H9 (cell line): ENCODE results near the gene SLC1A6. TPM values are rescaled to one million over a fixed set of nuclear protein-coding genes. Genes with fewer than 3 reads are reported as not detected.

Experiments used
- DNase-seq: peaks from one replicate; pipeline ENCODE4 v3.0.0-alpha.2; 2017
- H2AFZ ChIP-seq: one replicate; pipeline ENCODE4 v1.6.1; 2013; ENCODE audit warnings: mild to moderate bottlenecking, low read length, control low read depth, moderate library complexity
- H2AK5ac ChIP-seq: 2 replicates; pipeline ENCODE4 v1.6.1; 2013; ENCODE audit warnings: low read length, control low read depth, mixed read lengths; ENCODE audit not compliant: insufficient read length
- H2BK120ac ChIP-seq: one replicate; pipeline ENCODE4 v1.6.1; 2013; ENCODE audit warnings: low read depth, mild to moderate bottlenecking, low read length, control low read depth, inconsistent platforms; ENCODE audit not compliant: poor library complexity, severe bottlenecking
- H2BK12ac ChIP-seq: 2 replicates; pipeline ENCODE4 v1.6.1; 2013; ENCODE audit warnings: low read length, control low read depth, mixed read lengths, low read depth; ENCODE audit not compliant: insufficient read length
- H2BK15ac ChIP-seq: 2 replicates; pipeline ENCODE4 v1.6.1; 2013; ENCODE audit warnings: low read depth, low read length, control low read depth
- H2BK20ac ChIP-seq: one replicate; pipeline ENCODE4 v1.6.1; 2013; ENCODE audit warnings: low read depth, mild to moderate bottlenecking, low read length, control low read depth, inconsistent platforms; ENCODE audit not compliant: poor library complexity, severe bottlenecking
- H2BK5ac ChIP-seq: 2 replicates; pipeline ENCODE4 v1.6.1; 2013; ENCODE audit warnings: low read length, control low read depth, mixed read lengths; ENCODE audit not compliant: insufficient read length
- H3K14ac ChIP-seq: 2 replicates; pipeline ENCODE4 v1.6.1; 2013; ENCODE audit warnings: low read length, control low read depth; ENCODE audit not compliant: insufficient read depth
- H3K18ac ChIP-seq: 2 replicates; pipeline ENCODE4 v1.6.1; 2013; ENCODE audit warnings: low read depth, mild to moderate bottlenecking, mixed read lengths, low read length, control low read depth; ENCODE audit not compliant: insufficient read length
- H3K23ac ChIP-seq: 2 replicates; pipeline ENCODE4 v1.6.1; 2013; ENCODE audit warnings: low read length, control low read depth, mixed read lengths, low read depth; ENCODE audit not compliant: insufficient read length
- H3K23me2 ChIP-seq: 2 replicates; pipeline ENCODE4 v1.6.1; 2013; ENCODE audit warnings: low read depth, mild to moderate bottlenecking, mixed read lengths, low read length, control low read depth; ENCODE audit not compliant: insufficient read length, poor library complexity, severe bottlenecking
- H3K27ac ChIP-seq: 2 replicates; pipeline ENCODE4 v1.5.1; 2013; ENCODE audit warnings: low read length, control low read depth, mixed read lengths, low read depth; ENCODE audit not compliant: insufficient read length
- H3K27me3 ChIP-seq: 2 replicates; pipeline ENCODE4 v1.6.1; 2013; ENCODE audit warnings: low read length, control low read depth, inconsistent platforms; ENCODE audit not compliant: insufficient read depth
- H3K4ac ChIP-seq: 2 replicates; pipeline ENCODE4 v1.6.1; 2013; ENCODE audit warnings: low read depth, mild to moderate bottlenecking, control low read depth, inconsistent platforms, low read length, moderate library complexity
- H3K4me1 ChIP-seq: 2 replicates; pipeline ENCODE4 v1.6.1; 2013; ENCODE audit warnings: low read length, control low read depth, inconsistent platforms; ENCODE audit not compliant: insufficient read depth
- H3K4me2 ChIP-seq: 2 replicates; pipeline ENCODE4 v1.6.1; 2013; ENCODE audit warnings: low read length, control low read depth, mixed read lengths; ENCODE audit not compliant: insufficient read length, insufficient read depth
- H3K56ac ChIP-seq: 2 replicates; pipeline ENCODE4 v1.6.1; 2013; ENCODE audit warnings: low read depth, mild to moderate bottlenecking, mixed read lengths, low read length, control low read depth; ENCODE audit not compliant: insufficient read length
- H3K79me1 ChIP-seq: 2 replicates; pipeline ENCODE4 v1.6.1; 2013; ENCODE audit warnings: low read depth, mild to moderate bottlenecking, moderate library complexity, low read length, control low read depth, inconsistent platforms; ENCODE audit not compliant: insufficient read depth, poor library complexity, severe bottlenecking
- H3K79me2 ChIP-seq: 2 replicates; pipeline ENCODE4 v1.6.1; 2013; ENCODE audit warnings: low read length, control low read depth, inconsistent platforms; ENCODE audit not compliant: insufficient read depth
- H3K9ac ChIP-seq: 2 replicates; pipeline ENCODE4 v1.6.1; 2013; ENCODE audit warnings: low read length, control low read depth, mixed read lengths; ENCODE audit not compliant: insufficient read length; ENCODE audit errors: extremely low read depth
- H3K9me3 ChIP-seq: one replicate; pipeline ENCODE4 v1.6.1; 2013; ENCODE audit warnings: low read depth, low read length, inconsistent platforms; ENCODE audit not compliant: control insufficient read depth
- H3T11ph ChIP-seq: one replicate; pipeline ENCODE4 v1.6.1; 2013; ENCODE audit warnings: mild to moderate bottlenecking, low read length, control low read depth, inconsistent platforms
- H4K20me1 ChIP-seq: one replicate; pipeline ENCODE4 v1.6.1; 2013; ENCODE audit not compliant: control insufficient read depth, insufficient read length, insufficient read depth
- H4K5ac ChIP-seq: 2 replicates; pipeline ENCODE4 v1.6.1; 2013; ENCODE audit warnings: low read depth, mild to moderate bottlenecking, mixed read lengths, low read length, control low read depth; ENCODE audit not compliant: insufficient read length
- H4K8ac ChIP-seq: replicated peaks from 2 replicates; pipeline ENCODE4 v1.6.1; 2013; ENCODE audit warnings: low read length, control low read depth, mixed read lengths, low read depth; ENCODE audit not compliant: insufficient read length
- H4K91ac ChIP-seq: 2 replicates; pipeline ENCODE4 v1.6.1; 2013; ENCODE audit warnings: low read depth, mild to moderate bottlenecking, moderate library complexity, mixed read lengths, low read length, control low read depth; ENCODE audit not compliant: insufficient read length
- H3K27ac Mint-ChIP-seq, 3 experiments: 2 replicates in 2 of 3; 3 replicates in 1 of 3; pipeline ENCODE4 v1.8.0; 2020 to 2021; ENCODE audit warnings: mixed read lengths in 3 of 3, mild to moderate bottlenecking in 1 of 3, moderate library complexity in 1 of 3
- H3K27me3 Mint-ChIP-seq: 2 replicates; pipeline ENCODE4 v1.8.0; 2021; ENCODE audit warnings: low read depth, mild to moderate bottlenecking, moderate library complexity, mixed read lengths
- H3K36me3 Mint-ChIP-seq, 3 experiments: 2 replicates in 2 of 3; 3 replicates in 1 of 3; pipeline ENCODE4 v1.8.0; 2020 to 2021; ENCODE audit warnings: low read depth in 3 of 3, mixed read lengths in 3 of 3; ENCODE audit not compliant: insufficient read depth in 1 of 3
- H3K4me1 Mint-ChIP-seq, 2 experiments: 2 replicates each; pipeline ENCODE4 v1.8.0; 2020; ENCODE audit warnings: mixed read lengths in 2 of 2
- H3K4me3 Mint-ChIP-seq, 2 experiments: 2 replicates in 1 of 2; 3 replicates in 1 of 2; pipeline ENCODE4 v1.8.0; 2020 to 2021; ENCODE audit warnings: mild to moderate bottlenecking in 2 of 2, mixed read lengths in 2 of 2, moderate library complexity in 1 of 2
- H3K9me3 Mint-ChIP-seq, 2 experiments: 2 replicates in 1 of 2; 3 replicates in 1 of 2; pipeline ENCODE4 v1.8.0; 2020; ENCODE audit warnings: mild to moderate bottlenecking in 2 of 2, mixed read lengths in 2 of 2, moderate library complexity in 1 of 2
- WGBS: extraction: QIAGEN DNeasy Blood & Tissue Kit; methylation state at CpG from one replicate; pipeline ENCODE4 v1.1.7; 2013; ENCODE audit warnings: missing lambda C conversion rate, low lambda C conversion rate, mixed read lengths; ENCODE audit not compliant: insufficient read length; ENCODE audit errors: extremely low coverage; 5-methylcytosine and 5-hydroxymethylcytosine counted together
- total RNA-seq: library from RNA; stranded (reverse); gene quantifications from 2 replicates; pipeline ENCODE4 v1.2.1, GENCODE V29; 2021
- TF ChIP-seq, protein P1 (sequence below): fragments of 200-600 bp; sonication (generic); conservative IDR thresholded peaks from 3 replicates; pipeline ENCODE4 v1.8.0; 2021; ENCODE audit warnings: antibody characterized with exemption, mild to moderate bottlenecking

The SLC1A6 gene
- total RNA-seq, 1 experiment from 2014 or later: 8.3 TPM

DNA sequence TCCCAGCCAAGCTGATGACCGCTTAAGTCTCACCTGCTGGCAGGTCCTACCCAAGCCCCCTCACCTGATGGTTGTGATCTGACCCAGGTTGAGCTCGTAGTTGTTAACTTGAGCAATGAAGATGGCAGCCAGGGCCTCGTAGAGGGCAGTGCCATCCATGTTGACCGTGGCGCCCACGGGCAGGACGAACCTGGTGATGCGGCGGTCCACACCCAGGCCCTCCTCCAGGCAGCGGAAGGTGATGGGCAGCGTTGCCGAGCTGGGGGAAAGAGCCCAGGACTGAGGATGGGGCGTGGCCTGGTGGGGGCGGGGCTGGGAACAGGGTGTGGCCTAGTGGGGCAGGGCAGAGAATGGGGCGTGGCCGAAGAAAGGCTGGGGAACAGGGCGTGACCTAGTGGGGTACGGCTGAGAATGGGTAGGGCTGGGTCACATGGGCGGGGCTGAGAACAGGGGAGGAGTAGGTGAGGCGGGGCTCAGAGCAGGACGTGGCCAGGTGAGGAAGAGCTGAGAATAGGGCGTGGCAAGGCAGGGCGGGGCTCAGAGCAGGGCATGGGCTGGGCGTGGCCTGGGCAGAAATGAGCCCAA, 25.5 kb downstream of the SLC1A6 start:
- Histone ChIP-seq H3K79me2 (no peaks in the 10 kb centered on the region), H3K23me2 (no peaks in the 10 kb centered on the region), H3K4ac (no peak overlapping the region), H4K20me1 (no peaks in the 10 kb centered on the region), H3K18ac (no peak overlapping the region), H4K5ac (no peak overlapping the region), H4K8ac (no peak overlapping the region), H3K9ac (no peak overlapping the region), H2BK5ac (no peak overlapping the region), H2BK12ac (no peak overlapping the region), H3K79me1 (no peaks in the 10 kb centered on the region), H3K4me2 (no peak overlapping the region), H2AK5ac (no peak overlapping the region), H3T11ph (no peak overlapping the region), H4K91ac (no peak overlapping the region), H2BK20ac (no peak overlapping the region), H3K14ac (no peak overlapping the region), H2AFZ (no peak overlapping the region), H3K23ac (no peak overlapping the region), H2BK120ac (no peak overlapping the region), H3K56ac (no peak overlapping the region), H3K27me3 (no peaks in the 10 kb centered on the region), H3K9me3 (peaks cover 5% of the 10 kb centered on the region), H2BK15ac (no peak overlapping the region), H3K4me1 (no peaks in the 10 kb centered on the region), H3K27ac (no peak overlapping the region)
- Mint-ChIP-seq H3K9me3 (peaks cover 44 to 77% of the 10 kb centered on the region in 2 experiments), H3K27ac (no peak overlapping the region; a peak in 1 of 7 replicates), H3K27me3 (peaks cover 2% of the 10 kb centered on the region; the same call in 1 of the 2 replicates), H3K36me3 (peaks cover 0 to 31% (median 2%) of the 10 kb centered on the region in 3 experiments; a peak in 4 of 7 replicates), H3K4me3 (no peak overlapping the region), H3K4me1 (no peaks in the 10 kb centered on the region)
- TF ChIP-seq, protein P1, sequence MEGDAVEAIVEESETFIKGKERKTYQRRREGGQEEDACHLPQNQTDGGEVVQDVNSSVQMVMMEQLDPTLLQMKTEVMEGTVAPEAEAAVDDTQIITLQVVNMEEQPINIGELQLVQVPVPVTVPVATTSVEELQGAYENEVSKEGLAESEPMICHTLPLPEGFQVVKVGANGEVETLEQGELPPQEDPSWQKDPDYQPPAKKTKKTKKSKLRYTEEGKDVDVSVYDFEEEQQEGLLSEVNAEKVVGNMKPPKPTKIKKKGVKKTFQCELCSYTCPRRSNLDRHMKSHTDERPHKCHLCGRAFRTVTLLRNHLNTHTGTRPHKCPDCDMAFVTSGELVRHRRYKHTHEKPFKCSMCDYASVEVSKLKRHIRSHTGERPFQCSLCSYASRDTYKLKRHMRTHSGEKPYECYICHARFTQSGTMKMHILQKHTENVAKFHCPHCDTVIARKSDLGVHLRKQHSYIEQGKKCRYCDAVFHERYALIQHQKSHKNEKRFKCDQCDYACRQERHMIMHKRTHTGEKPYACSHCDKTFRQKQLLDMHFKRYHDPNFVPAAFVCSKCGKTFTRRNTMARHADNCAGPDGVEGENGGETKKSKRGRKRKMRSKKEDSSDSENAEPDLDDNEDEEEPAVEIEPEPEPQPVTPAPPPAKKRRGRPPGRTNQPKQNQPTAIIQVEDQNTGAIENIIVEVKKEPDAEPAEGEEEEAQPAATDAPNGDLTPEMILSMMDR: no peak
- DNase-seq: peak; percentile 98
- no CpG with 5 or more reads among the region's 24 CpGs for WGBS
